K562 (cell line): ENCODE data around the gene EMILIN1. TPM values are rescaled to one million over a fixed set of nuclear protein-coding genes. Genes with fewer than 3 reads are reported as not detected.

Experiments used
- ATAC-seq: fragments of 200-7000 bp; cut with Tn5 transposase; 3 replicates; pipeline ENCODE4 v1.9.1; 2020; ENCODE audit warnings: moderate library complexity
- BruUV-seq: library from RNA; stranded (reverse); fragments of 400-500 nt; replicated peaks from 2 replicates; lab custom pipeline; 2021; lab: Mats Ljungman, UMichigan
- CTCF ChIA-PET: fragments of 300-600 bp; formaldehyde crosslinking; extraction: SDS; loops from one replicate; lab custom pipeline; 2021; ENCODE audit warnings: low intra/inter-chr PET ratio; lab: Yijun Ruan, JAX
- POLR2A ChIA-PET: fragments of 300-600, 350-650 bp; sonication (Branson Sonifier 250); formaldehyde crosslinking; extraction: SDS; loops from one replicate; lab custom pipeline; 2021; ENCODE audit warnings: antibody characterized with exemption, inconsistent platforms; lab: Yijun Ruan, JAX
- DNase-seq, 4 experiments: peaks; one replicate each; pipeline versions ENCODE4 v3.0.0 to v3.0.0-alpha.2; 2011 to 2018; ENCODE audit warnings: low spot score in 3 of 4, mixed read lengths in 3 of 4; ENCODE audit errors: extremely low read depth in 1 of 4
- FAIRE-seq: peaks from 2 replicates; lab custom pipeline; 2011; peaks lifted over from hg19 to GRCh38; lab: Jason Lieb, UNC
- H2AFZ ChIP-seq: 2 replicates; pipeline ENCODE4 v1.6.0; 2011; ENCODE audit warnings: low read depth, low read length, control low read depth, inconsistent platforms
- H3K27ac ChIP-seq: fragments of 200-600 bp; 3 replicates; pipeline ENCODE4 v1.8.0; 2011; ENCODE audit warnings: low read depth, mild to moderate bottlenecking, control low read depth, inconsistent platforms, low read length, moderate library complexity, mixed read lengths; ENCODE audit errors: extremely low read depth
- H3K27me3 ChIP-seq, 2 experiments: fragments of 300-600 bp in 1 of 2; 2 replicates in 1 of 2; 3 replicates in 1 of 2; pipeline versions ENCODE4 v1.6.0 to v1.8.0; 2011; ENCODE audit warnings: inconsistent platforms in 2 of 2, low read length in 2 of 2, mild to moderate bottlenecking in 1 of 2, mixed read lengths in 1 of 2, moderate library complexity in 1 of 2; ENCODE audit not compliant: control insufficient read depth in 2 of 2, insufficient read depth in 2 of 2
- H3K36me3 ChIP-seq: fragments of 300-600 bp; 3 replicates; pipeline ENCODE4 v1.8.0; 2011; ENCODE audit warnings: mild to moderate bottlenecking, low read length, inconsistent platforms; ENCODE audit not compliant: control insufficient read depth, insufficient read depth
- H3K4me1 ChIP-seq, 2 experiments: fragments of 200-600 bp in 1 of 2; replicated peaks in 1 of 2; 2 replicates in 1 of 2; 3 replicates in 1 of 2; pipeline versions ENCODE4 v1.5.1 to v1.8.0; 2011; ENCODE audit warnings: inconsistent platforms in 2 of 2, low read length in 2 of 2, mild to moderate bottlenecking in 1 of 2, mixed read lengths in 1 of 2, moderate library complexity in 1 of 2; ENCODE audit not compliant: control insufficient read depth in 2 of 2, insufficient read depth in 2 of 2
- H3K4me2 ChIP-seq: 2 replicates; pipeline ENCODE4 v1.6.1; 2011; ENCODE audit warnings: low read length, control low read depth, inconsistent platforms, mixed read lengths; ENCODE audit not compliant: insufficient read depth
- H3K4me3 ChIP-seq: fragments of 200-600 bp; sonication (generic), shearing (Covaris generic); 2 replicates; pipeline ENCODE4 v1.5.1; 2016; ENCODE audit warnings: control low read depth, inconsistent platforms
- H3K79me2 ChIP-seq: fragments of 200-600 bp; 3 replicates; pipeline ENCODE4 v1.8.0; 2011; ENCODE audit warnings: low read length, inconsistent platforms; ENCODE audit not compliant: control insufficient read depth, insufficient read depth
- H3K9ac ChIP-seq, 2 experiments: 2 replicates each; pipeline versions ENCODE4 v1.6.0 to v1.6.1; 2011; ENCODE audit warnings: low read depth in 2 of 2, low read length in 2 of 2, control low read depth in 1 of 2, inconsistent platforms in 1 of 2, mild to moderate bottlenecking in 1 of 2, mixed read lengths in 1 of 2; ENCODE audit not compliant: insufficient read depth in 1 of 2
- H3K9me1 ChIP-seq: one replicate; pipeline ENCODE4 v1.6.0; 2011; ENCODE audit warnings: inconsistent platforms, mild to moderate bottlenecking, low read length, moderate library complexity; ENCODE audit not compliant: control insufficient read depth, insufficient read depth
- H3K9me3 ChIP-seq: replicated peaks from 2 replicates; pipeline ENCODE4 v1.5.1; 2011; ENCODE audit warnings: low read depth, low read length, inconsistent platforms; ENCODE audit not compliant: control insufficient read depth, insufficient read depth
- H4K20me1 ChIP-seq: replicated peaks from 2 replicates; pipeline ENCODE4 v1.6.1; 2011; ENCODE audit warnings: low read length, inconsistent platforms, mixed read lengths; ENCODE audit not compliant: control insufficient read depth, insufficient read depth
- EWSR1 ChIP-seq: fragments of 450-650 bp; IDR thresholded peaks from 2 replicates; pipeline ENCODE4 v1.6.1; 2018; ENCODE audit warnings: borderline replicate concordance, mild to moderate bottlenecking, low read depth, moderate library complexity; ENCODE audit not compliant: partially characterized antibody
- FOXA3 ChIP-seq, 2 experiments: fragments of 450-650 bp in 1 of 2; sonication (generic) in 1 of 2; formaldehyde crosslinking; IDR thresholded peaks in 1 of 2; conservative IDR thresholded peaks in 1 of 2; 2 replicates each; pipeline versions ENCODE4 v1.4.0 to v1.8.0; 2020 to 2022; ENCODE audit warnings: mild to moderate bottlenecking in 2 of 2, missing genetic modification reagents in 1 of 2
- ZNF780A ChIP-seq: fragments of 250-450 bp; sonication (Bioruptor Pico); IDR thresholded peaks from 2 replicates; pipeline ENCODE4 v1.5.0; 2021; ENCODE audit warnings: mild to moderate bottlenecking
- ZNF785 ChIP-seq: fragments of 250-450 bp; sonication (Bioruptor Pico); IDR thresholded peaks from 2 replicates; pipeline ENCODE4 v1.4.0; 2020; ENCODE audit warnings: mild to moderate bottlenecking
- WGBS: fragments of 100-300 bp; shearing (Covaris generic); methylation state at CpG from one replicate; pipeline ENCODE4 v1.1.6; 2016; ENCODE audit warnings: low coverage, mixed read lengths; ENCODE audit not compliant: insufficient coverage; ENCODE audit errors: missing lambda C conversion rate; 5-methylcytosine and 5-hydroxymethylcytosine counted together
- in situ Hi-C: fragments of 300-500 bp; cut with MboI; formaldehyde crosslinking; loops from 4 replicates; pipeline ENCODE4 v1.15.0; 2018; ENCODE audit warnings: inconsistent platforms, mixed read lengths
- intact Hi-C: fragments of 100-400 bp; cut with micrococcal nuclease; formaldehyde crosslinking; loops from 2 replicates; pipeline ENCODE4 v1.14.2; 2022
- polyA plus RNA-seq, 8 experiments: library from polyadenylated mRNA; depleted of rRNA in 4 of 8; stranded (reverse) in 5 of 8; unstranded in 3 of 8; fragments of >200 nt; fragmentation: Nextera tagmentation in 2 of 8; fragmentation: Illumina TruSeq in 1 of 8; extraction: Ambion mirVana in 2 of 8; extraction: Trizol in 1 of 8; gene quantifications; 2 replicates each; pipeline versions ENCODE4 v1.2.1 to v1.2.3, GENCODE V29; 2011 to 2014; ENCODE audit warnings: inconsistent platforms in 1 of 8, missing spikeins in 1 of 8
- total RNA-seq, 7 experiments: library from RNA; depleted of rRNA in 6 of 7; stranded (reverse); fragments of >200 nt in 6 of 7; fragmentation: Illumina TruSeq in 2 of 7; extraction: Trizol in 2 of 7; gene quantifications; 2 replicates each; pipeline versions ENCODE4 v1.2.1 to v1.2.3, GENCODE V29; 2011 to 2021; ENCODE audit warnings: low replicate concordance in 1 of 7
- TF ChIP-seq, protein P1 (sequence below): fragments of 450-650 bp; formaldehyde crosslinking; IDR thresholded peaks from 2 replicates; pipeline ENCODE4 v1.4.0; 2020; ENCODE audit warnings: mild to moderate bottlenecking, mixed read lengths

EMILIN1 gene
- total and polyA plus RNA-seq, 9 of the 15 experiments (the other 6 are each of a cell fraction or from before 2014, with no cell fraction given), result 0.04 to 2.7 (median 0.54) TPM; not detected in 2

DNA sequence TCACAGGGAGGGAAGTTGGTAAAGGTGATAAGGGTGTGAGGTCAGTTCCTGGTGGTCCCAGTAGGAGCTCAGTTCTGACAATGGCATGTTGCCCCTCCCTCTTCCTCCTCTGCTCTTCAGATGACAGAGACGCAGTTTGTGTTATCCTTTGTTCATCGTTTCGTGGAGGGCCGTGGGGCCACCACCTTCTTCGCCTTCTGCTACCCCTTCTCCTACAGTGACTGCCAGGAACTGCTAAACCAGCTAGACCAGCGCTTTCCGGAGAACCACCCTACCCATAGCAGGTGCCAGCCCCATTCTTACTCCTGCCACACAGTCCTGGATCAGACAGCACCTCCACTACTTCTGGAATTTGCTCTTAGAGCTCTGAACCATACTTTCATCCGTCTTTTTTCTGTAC is 24.6 kb upstream of the EMILIN1 start:
- BruUV-seq, result no TSS peak
- no peak overlapping the region for H3K4me3 ChIP-seq
- ATAC-seq, result no peak
- FAIRE-seq, result no peak
- no peaks in the 10 kb centered on the region for H3K27me3 ChIP-seq
- 86% methylated on average over 8 of the region's 8 CpGs for WGBS
- no peaks in the 10 kb centered on the region for H3K9me1 ChIP-seq
- DNase-seq, result no peak
- H3K4me2 ChIP-seq, result no peak overlapping the region
- TF ChIP-seq, protein P1, sequence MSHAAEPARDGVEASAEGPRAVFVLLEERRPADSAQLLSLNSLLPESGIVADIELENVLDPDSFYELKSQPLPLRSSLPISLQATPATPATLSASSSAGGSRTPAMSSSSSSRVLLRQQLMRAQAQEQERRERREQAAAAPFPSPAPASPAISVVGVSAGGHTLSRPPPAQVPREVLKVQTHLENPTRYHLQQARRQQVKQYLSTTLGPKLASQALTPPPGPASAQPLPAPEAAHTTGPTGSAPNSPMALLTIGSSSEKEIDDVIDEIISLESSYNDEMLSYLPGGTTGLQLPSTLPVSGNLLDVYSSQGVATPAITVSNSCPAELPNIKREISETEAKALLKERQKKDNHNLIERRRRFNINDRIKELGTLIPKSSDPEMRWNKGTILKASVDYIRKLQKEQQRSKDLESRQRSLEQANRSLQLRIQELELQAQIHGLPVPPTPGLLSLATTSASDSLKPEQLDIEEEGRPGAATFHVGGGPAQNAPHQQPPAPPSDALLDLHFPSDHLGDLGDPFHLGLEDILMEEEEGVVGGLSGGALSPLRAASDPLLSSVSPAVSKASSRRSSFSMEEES, result no peak
- TF ChIP-seq ZNF785, result no peak
- no peak for TF ChIP-seq ZNF780A (CRISPR knock-in tag)
- no peak for TF ChIP-seq FOXA3 (CRISPR knock-in tag; conservative IDR thresholded peaks at IDR 0.05 in 1 of 2, IDR thresholded peaks at IDR 0.05 in 1 of 2)
- no peak for TF ChIP-seq EWSR1
- TF ChIP-seq, all 486 proteins: peak for 0
- H4K20me1 ChIP-seq, result no peaks in the 10 kb centered on the region; the same call in 1 of the 2 replicates
- peak overlapping the region in 1 of 2 experiments; percentile 2; a peak in 1 of 4 replicates for H3K9ac ChIP-seq
- no peak overlapping the region for H3K27ac ChIP-seq
- peaks cover 28 to 36% of the 10 kb centered on the region in 2 experiments; a peak in 4 of 5 replicates for H3K4me1 ChIP-seq
- peaks cover 58% of the 10 kb centered on the region for H3K36me3 ChIP-seq
- ChIA-PET POLR2A (interaction anchor here (0.8 to 10.5 kb wide), 4 partner anchors 9 to 25 kb away, joined by 3 to 112 read pairs (median 6); partner anchors contain the start of genes EMILIN1 and OST4), CTCF (no interaction called here)
- H3K9me3 ChIP-seq, result no peaks in the 10 kb centered on the region
- 0 out of 3 replicates have a peak, but pooled peaks cover 5% of the 10 kb centered on the region for H3K79me2 ChIP-seq
- H2AFZ ChIP-seq, result no peak overlapping the region
- intact Hi-C loops (no loop called here), in situ Hi-C loops (no loop called here)
